K562 (cell line): ENCODE data around the gene JADE2. TPM values are rescaled to one million over a fixed set of nuclear protein-coding genes. Genes with fewer than 3 reads are reported as not detected.
A peak's percentile ranks its signal among the peaks of the same experiment; 100 is the strongest.

Source experiments
- BCOR ChIP-seq: fragments of 450-650 bp; IDR thresholded peaks from 2 replicates; pipeline ENCODE4 v1.6.1; 2016
- BMI1 ChIP-seq: fragments of 150-350 bp; IDR thresholded peaks from 2 replicates; pipeline ENCODE4 v1.6.1; 2014; ENCODE audit warnings: low read length
- CHD1 ChIP-seq: fragments of 200-600 bp; sonication (generic); IDR thresholded peaks from one replicate; pipeline ENCODE4 v1.6.1; 2012; ENCODE audit warnings: mild to moderate bottlenecking, moderate library complexity, low read length, inconsistent platforms
- ELK3 ChIP-seq: fragments of 450-650 bp; formaldehyde crosslinking; IDR thresholded peaks from 2 replicates; pipeline ENCODE4 v1.4.0; 2020; ENCODE audit warnings: mild to moderate bottlenecking
- ERF ChIP-seq: fragments of 450-650 bp; formaldehyde crosslinking; IDR thresholded peaks from 2 replicates; pipeline ENCODE4 v1.4.0; 2020; ENCODE audit warnings: mild to moderate bottlenecking, mixed read lengths
- GATA2 ChIP-seq: sonication (generic); formaldehyde crosslinking; IDR thresholded peaks from 2 replicates; pipeline ENCODE4 v1.4.0; 2020; ENCODE audit warnings: mild to moderate bottlenecking, missing genetic modification reagents
- JUND ChIP-seq, 2 experiments: IDR thresholded peaks; 2 replicates in 1 of 2; 3 replicates in 1 of 2; pipeline ENCODE4 v1.6.1; 2011; ENCODE audit warnings: borderline replicate concordance in 2 of 2, low read depth in 2 of 2, low read length in 2 of 2, improper control_type of control experiment in 1 of 2, missing biosample characterization in 1 of 2, missing genetic modification characterization in 1 of 2, missing genetic modification reagents in 1 of 2
- KDM1A ChIP-seq, 2 experiments: fragments of 450-650 bp; IDR thresholded peaks; 2 replicates each; pipeline ENCODE4 v1.6.1; 2016; ENCODE audit warnings: mild to moderate bottlenecking in 2 of 2
- NFYB ChIP-seq: IDR thresholded peaks from 2 replicates; pipeline ENCODE4 v1.6.1; 2011; ENCODE audit warnings: mild to moderate bottlenecking, moderate library complexity; ENCODE audit not compliant: insufficient read length; ENCODE audit errors: extremely low read depth
- POLR2B ChIP-seq: fragments of 450-650 bp; IDR thresholded peaks from 2 replicates; pipeline ENCODE4 v1.6.1; 2018; ENCODE audit warnings: low read depth; ENCODE audit not compliant: partially characterized antibody
- RBM39 ChIP-seq: fragments of 200-400 bp; formaldehyde crosslinking; optimal IDR thresholded peaks from 2 replicates; pipeline ENCODE3; 2018; ENCODE audit warnings: low read depth, low read length
- RCOR1 ChIP-seq, 2 experiments: IDR thresholded peaks; 2 replicates each; pipeline ENCODE4 v1.6.1; 2012; ENCODE audit warnings: low read depth in 2 of 2, low read length in 2 of 2, borderline replicate concordance in 1 of 2, improper control_type of control experiment in 1 of 2
- TEAD4 ChIP-seq, 2 experiments: sonication (generic) in 1 of 2; formaldehyde crosslinking in 1 of 2; IDR thresholded peaks; 2 replicates each; pipeline versions ENCODE4 v1.6.1 to v1.8.0; 2012 to 2022; ENCODE audit warnings: borderline replicate concordance in 1 of 2, inconsistent platforms in 1 of 2, low read length in 1 of 2, mild to moderate bottlenecking in 1 of 2, missing genetic modification reagents in 1 of 2
- THAP12 ChIP-seq: fragments of 250-450 bp; sonication (Bioruptor Pico); IDR thresholded peaks from 2 replicates; pipeline ENCODE4 v1.9.0; 2021; ENCODE audit warnings: mild to moderate bottlenecking, inconsistent platforms
- THAP7 ChIP-seq: fragments of 250-450 bp; sonication (Bioruptor Pico); IDR thresholded peaks from 2 replicates; pipeline ENCODE4 v1.5.0; 2021
- TRIM28 ChIP-seq: fragments of 450-650 bp; IDR thresholded peaks from 2 replicates; pipeline ENCODE4 v1.6.1; 2017
- ZBTB33 ChIP-seq: sonication (generic); formaldehyde crosslinking; IDR thresholded peaks from 2 replicates; pipeline ENCODE4 v1.8.1; 2023; ENCODE audit warnings: mild to moderate bottlenecking, missing genetic modification reagents
- ZNF121 ChIP-seq: sonication (generic); formaldehyde crosslinking; conservative IDR thresholded peaks from 2 replicates; pipeline ENCODE4 v1.8.0; 2022; ENCODE audit warnings: missing genetic modification reagents
- polyA plus RNA-seq, 8 experiments: library from polyadenylated mRNA; depleted of rRNA in 4 of 8; stranded (reverse) in 5 of 8; unstranded in 3 of 8; fragments of >200 nt; fragmentation: Nextera tagmentation in 2 of 8; fragmentation: Illumina TruSeq in 1 of 8; extraction: Ambion mirVana in 2 of 8; extraction: Trizol in 1 of 8; gene quantifications; 2 replicates each; pipeline versions ENCODE4 v1.2.1 to v1.2.3, GENCODE V29; 2011 to 2014; ENCODE audit warnings: inconsistent platforms in 1 of 8, missing spikeins in 1 of 8
- total RNA-seq, 7 experiments: library from RNA; depleted of rRNA in 6 of 7; stranded (reverse); fragments of >200 nt in 6 of 7; fragmentation: Illumina TruSeq in 2 of 7; extraction: Trizol in 2 of 7; gene quantifications; 2 replicates each; pipeline versions ENCODE4 v1.2.1 to v1.2.3, GENCODE V29; 2011 to 2021; ENCODE audit warnings: low replicate concordance in 1 of 7
- TF ChIP-seq, protein P1 (sequence below): fragments of 250-450 bp; sonication (Bioruptor Pico); IDR thresholded peaks from 2 replicates; pipeline ENCODE4 v1.8.0; 2021; ENCODE audit warnings: mild to moderate bottlenecking, moderate library complexity

Gene JADE2
- total and polyA plus RNA-seq, 9 of the 15 experiments (the other 6 are each of a cell fraction or from before 2014, with no cell fraction given): 0.50 to 23.3 (median 9.1) TPM

DNA sequence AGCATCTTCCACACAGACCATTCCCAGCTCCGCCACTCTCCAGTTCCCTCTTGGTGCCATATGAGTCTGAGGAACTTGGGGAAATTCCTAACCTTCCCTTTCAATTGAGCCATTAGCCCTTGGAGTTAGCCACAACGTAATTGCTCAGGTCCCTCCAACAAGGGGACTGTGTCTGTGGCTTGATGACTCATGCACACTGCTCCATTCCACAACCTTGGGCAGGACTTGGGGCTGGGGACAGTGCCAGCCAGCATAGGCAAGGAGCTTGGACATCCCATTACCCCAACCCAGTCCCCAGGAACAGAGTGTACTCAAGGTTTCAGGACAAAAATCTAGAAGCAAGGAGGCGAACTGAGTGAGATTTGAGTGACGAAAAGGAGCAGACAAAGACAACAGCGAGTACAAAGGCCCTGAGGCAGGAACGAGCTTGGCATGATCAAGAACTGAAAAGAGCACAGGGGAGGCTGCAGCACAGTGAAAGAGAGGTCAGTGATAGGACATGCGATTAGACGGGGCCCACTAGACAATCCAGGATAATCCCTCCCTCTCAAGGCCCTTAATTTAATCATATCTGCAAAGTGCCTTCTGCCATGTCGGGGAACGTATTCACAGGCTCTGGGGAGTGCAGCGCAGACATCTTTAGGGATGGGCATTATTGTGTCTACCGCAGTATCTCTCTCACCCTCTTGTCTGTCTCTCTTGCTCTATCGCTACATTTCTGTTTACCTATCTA is 16.0 kb upstream of the JADE2 start (continued):
- TF ChIP-seq, protein P1, sequence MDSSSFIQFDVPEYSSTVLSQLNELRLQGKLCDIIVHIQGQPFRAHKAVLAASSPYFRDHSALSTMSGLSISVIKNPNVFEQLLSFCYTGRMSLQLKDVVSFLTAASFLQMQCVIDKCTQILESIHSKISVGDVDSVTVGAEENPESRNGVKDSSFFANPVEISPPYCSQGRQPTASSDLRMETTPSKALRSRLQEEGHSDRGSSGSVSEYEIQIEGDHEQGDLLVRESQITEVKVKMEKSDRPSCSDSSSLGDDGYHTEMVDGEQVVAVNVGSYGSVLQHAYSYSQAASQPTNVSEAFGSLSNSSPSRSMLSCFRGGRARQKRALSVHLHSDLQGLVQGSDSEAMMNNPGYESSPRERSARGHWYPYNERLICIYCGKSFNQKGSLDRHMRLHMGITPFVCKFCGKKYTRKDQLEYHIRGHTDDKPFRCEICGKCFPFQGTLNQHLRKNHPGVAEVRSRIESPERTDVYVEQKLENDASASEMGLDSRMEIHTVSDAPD (CRISPR knock-in tag): no peak
- TF ChIP-seq THAP7 (CRISPR knock-in tag): no peak
- peak; percentile 81 for TF ChIP-seq JUND (IDR thresholded peaks at IDR 0.05; ENCODE audit: borderline replicate concordance, low read depth, low read length)
- TF ChIP-seq JUND (tag; IDR thresholded peaks at IDR 0.05; ENCODE audit: borderline replicate concordance, low read depth, low read length): peak; percentile 60; the same call in 1 of the 3 replicates
- 0 out of 4 replicates have a peak, but pooled peaks of 1 of the 2 experiments have one; percentile 30 for TF ChIP-seq KDM1A (IDR thresholded peaks at IDR 0.05)
- TF ChIP-seq RBM39: no peak
- TF ChIP-seq POLR2B: no peak
- 0 out of 2 replicates have a peak, but pooled peaks have one; percentile 29 for TF ChIP-seq BCOR
- TF ChIP-seq BMI1: no peak
- TF ChIP-seq THAP12 (CRISPR knock-in tag): no peak
- TF ChIP-seq ZBTB33 (CRISPR knock-in tag): 0 out of 2 replicates have a peak, but pooled peaks have one; percentile 29
- no peak for TF ChIP-seq CHD1
- TF ChIP-seq RCOR1 (IDR thresholded peaks at IDR 0.05; ENCODE audit: borderline replicate concordance in 1 of 2, low read depth in 2 of 2, low read length in 2 of 2): no peak
- no peak for TF ChIP-seq ELK3 (CRISPR knock-in tag)
- TF ChIP-seq ERF: no peak
- no peak for TF ChIP-seq ZNF121 (CRISPR knock-in tag)
- TF ChIP-seq GATA2 (CRISPR knock-in tag): no peak
- TF ChIP-seq TEAD4 (IDR thresholded peaks at IDR 0.05; ENCODE audit: low read length): no peak
- TF ChIP-seq TEAD4 (CRISPR knock-in tag; IDR thresholded peaks at IDR 0.05; ENCODE audit: borderline replicate concordance): no peak
- no peak for TF ChIP-seq TRIM28
- TF ChIP-seq NFYB: no peak
